GM11168 (cell line): ENCODE results near the gene RAB19.

ENCODE experiments used
- in situ Hi-C: fragments of 300-500 bp; cut with MboI; formaldehyde crosslinking; loops from one replicate; pipeline ENCODE4 v1.12.0; 2022; ENCODE audit warnings: low sequenced_read_pairs; ENCODE audit not compliant: unreplicated experiment

RAB19 gene, protein sequence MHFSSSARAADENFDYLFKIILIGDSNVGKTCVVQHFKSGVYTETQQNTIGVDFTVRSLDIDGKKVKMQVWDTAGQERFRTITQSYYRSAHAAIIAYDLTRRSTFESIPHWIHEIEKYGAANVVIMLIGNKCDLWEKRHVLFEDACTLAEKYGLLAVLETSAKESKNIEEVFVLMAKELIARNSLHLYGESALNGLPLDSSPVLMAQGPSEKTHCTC

DNA sequence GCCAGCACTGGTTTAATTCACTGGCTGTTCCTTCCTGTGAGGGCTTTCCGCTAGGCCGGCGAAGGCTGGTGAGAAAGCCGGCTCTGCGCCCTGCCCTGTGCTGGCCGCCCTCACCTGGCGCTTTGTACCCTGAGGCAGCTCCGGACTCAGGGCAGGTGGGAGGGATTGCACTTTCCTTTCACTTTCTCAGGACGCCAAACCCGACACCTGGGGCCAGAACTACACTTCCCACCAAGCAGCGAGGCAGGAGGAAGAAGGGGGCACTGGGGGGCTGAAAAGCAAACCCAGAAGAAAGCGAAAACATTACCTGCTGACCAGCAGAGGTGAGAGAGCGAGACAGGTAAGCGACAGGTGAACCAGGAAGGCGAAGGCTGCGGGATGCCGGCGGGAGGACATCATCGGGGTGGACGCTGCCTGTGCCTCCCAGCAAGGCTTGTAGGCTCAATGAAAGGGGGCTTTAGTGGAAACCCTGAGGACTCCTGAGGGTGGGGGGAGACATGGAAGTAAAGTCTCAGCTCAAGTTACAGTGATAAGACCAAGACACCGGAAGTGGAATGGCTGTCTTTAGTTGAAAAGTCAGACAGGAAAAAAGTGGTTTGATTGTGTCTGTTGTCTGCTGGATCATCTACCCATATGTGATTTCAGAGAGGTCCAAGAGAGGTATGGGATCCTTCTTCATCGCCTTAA lies at the start of gene RAB19:
Gene RAB19, plus strand, starts transcription at position 181 of the 687 bp plus-strand sequence. CDS start 3,589 bp downstream, outside the sequence.
- in situ Hi-C loops: no loop called here

DNA sequence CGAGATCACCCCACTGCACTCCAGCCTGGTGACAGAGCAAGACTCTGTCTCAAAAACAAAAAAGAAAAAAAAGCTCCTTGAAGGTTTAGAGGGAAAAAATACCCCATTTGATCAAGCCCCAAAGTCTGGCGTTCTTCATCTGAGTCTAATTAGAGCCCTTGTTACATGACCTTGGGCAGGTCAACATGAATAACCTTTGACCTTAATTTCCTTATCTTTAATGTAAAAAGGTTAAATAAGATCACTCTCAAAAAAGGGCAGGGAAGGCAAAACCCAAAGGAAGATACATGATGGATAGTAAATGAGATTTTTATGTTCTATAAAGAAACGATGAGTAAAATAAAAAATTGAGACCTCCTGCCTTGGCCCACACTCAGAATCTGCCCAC lies 45.8 kb upstream of the RAB19 start:
- in situ Hi-C loops: no loop called here

DNA sequence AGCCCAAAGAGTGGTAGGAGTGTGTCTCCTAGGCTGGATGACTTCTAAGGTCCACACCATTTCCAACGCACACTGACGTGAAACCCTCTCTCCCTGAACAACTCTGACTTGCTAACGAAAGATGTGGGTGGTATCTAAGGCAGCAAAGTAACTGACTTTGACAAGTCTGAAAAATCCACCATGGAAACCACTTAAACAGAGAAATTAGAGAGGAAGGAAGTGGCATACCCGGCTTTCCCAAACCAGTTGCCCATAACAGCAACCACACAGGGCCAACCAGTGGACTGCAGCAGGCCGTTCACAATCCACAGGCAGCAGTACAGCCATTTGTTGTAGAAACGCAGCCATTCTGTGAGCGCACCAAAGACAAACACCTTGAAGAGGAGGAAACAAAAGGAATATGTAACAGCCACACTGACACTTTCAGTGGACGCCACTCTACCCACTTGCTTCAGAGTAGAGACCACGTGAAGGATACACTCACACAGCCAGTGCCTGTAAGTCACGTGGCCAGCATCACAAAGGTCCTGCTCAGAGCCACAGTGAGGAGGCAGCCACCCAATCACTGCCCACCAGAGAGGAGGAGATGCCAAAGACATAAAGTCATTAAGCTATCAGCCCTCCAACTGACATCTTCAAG lies 45.3 kb upstream of the RAB19 start:
- in situ Hi-C loops: no loop called here

DNA sequence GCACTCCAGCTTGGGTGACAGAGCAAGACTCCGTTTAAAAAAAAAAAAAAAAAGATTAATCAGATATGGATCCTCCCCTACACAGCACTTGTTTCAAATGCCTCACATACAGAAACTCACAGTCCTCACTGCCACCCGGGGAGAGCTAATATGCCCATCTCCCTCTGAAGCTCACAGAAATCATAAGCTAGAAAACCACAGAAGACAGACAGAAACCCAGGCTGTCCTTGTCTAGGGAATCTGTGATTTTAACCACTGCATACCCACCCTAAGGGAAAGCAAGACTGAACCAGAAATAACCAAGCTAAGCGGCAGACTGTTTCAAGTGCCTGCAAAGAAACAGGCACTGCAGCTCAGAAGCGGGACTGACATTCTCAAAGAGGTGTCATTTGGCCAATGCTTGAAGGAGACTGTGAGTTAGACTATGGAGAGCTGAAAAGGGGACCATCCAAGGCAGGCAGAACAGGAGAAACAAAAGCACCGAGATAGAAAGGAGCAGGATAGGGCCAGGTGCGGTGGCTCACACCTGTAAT lies 43.1 kb upstream of the RAB19 start:
- in situ Hi-C loops: no loop called here

DNA sequence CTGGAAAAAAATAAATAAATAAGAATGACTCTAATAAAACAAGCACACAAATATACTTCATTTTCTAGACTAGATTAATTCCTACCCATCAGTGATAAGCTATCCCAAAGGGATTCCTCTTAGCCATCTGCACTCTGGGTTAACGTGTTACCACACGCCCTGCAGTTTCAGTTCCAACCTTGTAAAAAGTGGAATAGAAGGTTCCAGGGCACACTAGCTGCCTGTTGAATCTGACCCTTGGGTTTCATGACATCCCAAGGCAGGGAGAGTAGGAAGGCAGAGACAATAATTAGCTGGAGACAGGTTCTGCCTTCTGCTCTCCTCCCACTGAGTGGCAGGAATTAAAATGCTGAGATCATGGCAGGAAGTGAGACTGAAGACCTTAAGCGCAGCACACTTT lies 39.0 kb upstream of the RAB19 start:
- in situ Hi-C loops: no loop called here

DNA sequence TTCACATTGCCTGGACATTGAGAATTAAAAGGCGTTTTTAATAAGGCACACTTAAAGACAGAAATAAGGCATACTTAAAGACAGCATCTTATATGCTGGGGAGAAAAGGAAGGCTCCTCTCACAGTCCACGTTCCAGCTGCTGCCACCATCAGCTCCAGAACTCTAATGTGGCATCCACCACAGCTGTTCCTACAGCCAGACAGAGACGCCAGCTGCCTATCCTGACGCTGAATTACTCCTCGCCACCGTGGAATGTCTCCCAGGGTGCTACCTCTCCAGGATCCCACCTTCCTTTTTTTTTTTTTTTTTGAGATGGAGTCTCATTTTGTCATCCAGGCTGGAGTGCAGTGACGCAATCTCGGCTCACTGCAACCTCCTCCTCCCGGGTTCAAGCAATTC lies 36.3 kb upstream of the RAB19 start:
- in situ Hi-C loops: no loop called here

DNA sequence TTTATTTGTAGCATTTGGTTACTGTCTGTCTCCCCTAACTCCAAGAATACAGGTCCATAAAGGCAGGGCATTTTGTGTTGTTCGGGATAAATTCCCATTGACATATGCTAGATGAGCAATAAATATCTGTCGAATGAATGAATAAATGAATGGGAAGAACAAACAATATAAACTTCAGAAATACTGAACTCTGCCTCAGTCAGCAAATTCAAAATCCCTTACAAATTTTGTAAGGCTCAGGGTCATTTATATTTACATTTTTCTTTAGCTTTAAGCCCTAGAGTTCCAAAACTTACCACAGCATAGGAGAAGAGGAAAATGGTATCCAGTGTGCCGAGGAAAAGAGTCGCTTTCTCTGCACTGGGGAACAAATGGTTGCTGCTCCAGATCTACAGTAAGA lies 34.6 kb upstream of the RAB19 start:
- in situ Hi-C loops: no loop called here

DNA sequence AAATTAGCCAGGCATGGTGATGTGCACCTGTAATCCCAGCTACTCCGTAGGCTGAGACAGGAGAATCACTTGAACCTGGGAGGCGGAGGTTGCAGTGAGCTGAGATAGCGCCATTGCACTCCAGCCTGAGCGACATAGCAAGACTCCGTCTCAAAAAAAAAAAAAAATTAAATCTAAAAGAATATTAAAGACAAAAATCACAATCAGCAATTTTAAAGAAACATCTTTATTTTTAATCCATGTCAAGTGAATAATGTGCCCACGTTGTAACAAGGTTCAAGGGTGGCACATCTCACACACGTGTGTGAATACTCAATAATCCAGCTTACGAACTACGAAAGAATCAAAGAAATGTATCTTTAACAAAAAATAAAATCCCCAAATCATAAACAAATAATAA lies 28.5 kb upstream of the RAB19 start:
- in situ Hi-C loops: no loop called here

DNA sequence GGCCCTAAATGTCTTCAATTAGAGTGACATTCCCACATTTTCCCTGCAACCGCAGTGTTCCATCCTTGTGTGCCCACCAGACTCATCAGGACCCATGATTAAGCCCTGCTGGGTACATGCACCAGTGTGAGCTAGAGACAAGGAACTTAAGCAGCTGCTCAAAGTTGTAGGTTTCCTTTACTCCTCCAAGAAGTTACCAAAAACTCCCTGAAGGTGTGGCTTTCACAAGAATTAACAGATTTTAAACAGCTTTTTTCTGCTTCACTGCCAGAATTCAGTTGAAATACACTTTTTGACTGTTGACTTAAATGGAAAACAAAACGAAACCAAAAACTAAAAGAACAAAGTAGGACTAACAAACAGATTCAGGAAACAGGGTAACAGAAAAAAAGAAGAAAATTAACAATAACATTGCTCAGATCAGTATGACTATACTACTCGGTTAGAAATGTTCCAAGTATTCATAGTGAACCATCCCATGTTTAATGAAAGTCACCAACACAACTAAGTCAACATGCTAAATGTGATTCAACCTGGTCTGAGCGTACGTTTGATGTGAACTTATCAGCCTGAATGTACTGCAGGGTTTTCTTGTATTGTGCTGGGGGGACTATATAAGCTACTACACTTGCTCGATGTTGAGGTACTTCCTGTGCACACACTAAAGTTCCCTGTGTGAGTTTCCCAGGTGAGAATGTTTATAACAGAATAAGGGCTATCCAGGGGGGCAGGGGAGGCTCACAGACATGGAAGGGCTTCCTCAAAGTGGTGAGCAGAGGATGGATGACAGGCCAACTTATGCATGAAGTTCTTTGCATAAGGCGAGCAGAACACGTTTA lies 27.7 kb upstream of the RAB19 start:
- in situ Hi-C loops: no loop called here

DNA sequence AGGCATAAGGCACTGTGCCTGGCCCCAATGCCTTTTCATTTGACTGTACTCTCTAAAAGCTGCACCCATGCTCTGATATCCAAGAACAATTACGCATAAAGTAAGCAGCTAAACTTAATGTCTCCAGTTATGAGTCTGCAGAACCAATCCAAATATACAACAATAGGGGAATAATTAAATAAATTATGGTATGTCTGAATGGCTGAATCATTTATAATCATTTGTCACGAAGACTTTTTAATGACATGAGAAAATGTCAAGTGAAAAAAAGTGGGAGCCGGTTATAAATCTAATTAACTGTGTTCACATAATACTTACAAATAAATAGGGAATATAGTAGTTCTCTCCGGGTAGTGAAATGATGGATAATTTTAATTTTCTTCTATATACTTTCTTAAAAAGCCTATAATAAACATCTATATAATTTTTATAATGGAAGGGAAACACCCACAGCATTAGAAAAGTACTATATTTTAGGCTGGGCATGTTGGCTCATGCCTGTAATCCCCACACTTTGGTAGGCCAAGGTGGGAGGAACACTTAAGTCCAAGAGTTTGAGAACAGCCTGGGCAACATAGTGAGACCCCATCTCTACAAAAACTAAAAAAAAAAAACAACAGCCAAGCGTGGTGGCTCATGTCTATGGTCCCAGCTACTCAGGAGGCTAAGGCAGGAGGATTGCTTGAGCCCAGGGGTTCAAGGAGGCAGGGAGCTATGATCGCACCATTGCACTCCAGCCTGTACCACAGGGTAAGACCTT lies 19.7 kb upstream of the RAB19 start:
- in situ Hi-C loops: no loop called here

DNA sequence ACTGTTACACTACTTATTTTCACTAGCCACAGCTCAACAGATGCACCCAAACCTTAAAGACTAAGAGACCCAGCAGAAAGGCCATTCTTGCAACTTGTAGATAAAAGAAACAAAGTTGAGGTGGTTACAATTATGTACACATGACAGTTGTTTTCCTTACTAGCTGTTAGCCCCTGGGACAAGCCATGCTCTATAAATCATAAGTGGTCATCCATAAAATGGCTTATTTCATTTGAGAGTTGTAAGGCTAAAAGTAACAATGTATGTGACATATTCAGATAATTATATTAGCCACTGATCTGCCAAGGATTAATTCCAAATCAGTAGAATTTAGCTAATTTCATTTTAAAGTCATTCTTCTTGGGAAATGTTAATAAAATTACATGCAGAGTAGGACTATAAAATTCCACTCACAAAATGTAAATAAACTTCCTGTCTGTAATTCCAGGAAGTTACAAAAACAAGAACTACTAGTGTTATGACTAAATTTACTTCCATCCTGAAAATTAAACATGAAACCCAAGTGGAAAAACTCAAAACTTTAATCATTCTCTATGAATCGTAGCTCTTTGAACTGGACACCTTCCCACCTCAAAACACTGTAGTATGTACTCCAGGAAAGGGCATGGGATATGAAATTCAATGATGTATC lies 18.8 kb upstream of the RAB19 start:
- in situ Hi-C loops: no loop called here

DNA sequence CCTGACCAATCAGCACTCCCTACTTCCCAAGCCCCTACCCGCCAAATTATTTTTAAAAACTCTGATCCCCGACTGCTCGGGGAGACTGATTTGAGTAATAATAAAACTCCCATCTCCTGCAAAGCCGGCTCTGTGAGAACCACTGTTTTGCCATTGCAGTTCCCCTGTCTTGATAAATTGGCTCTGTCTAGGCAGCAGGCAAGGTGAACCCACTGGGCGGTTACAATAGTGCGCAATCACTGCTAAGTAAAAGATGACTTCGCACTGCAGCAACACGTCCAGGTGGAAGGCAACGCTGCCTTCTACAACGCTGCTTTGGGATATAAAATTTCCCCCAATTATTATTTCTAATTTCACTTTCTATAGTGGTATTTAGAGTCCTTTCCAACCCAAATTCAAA lies 14.4 kb upstream of the RAB19 start:
- in situ Hi-C loops: no loop called here

DNA sequence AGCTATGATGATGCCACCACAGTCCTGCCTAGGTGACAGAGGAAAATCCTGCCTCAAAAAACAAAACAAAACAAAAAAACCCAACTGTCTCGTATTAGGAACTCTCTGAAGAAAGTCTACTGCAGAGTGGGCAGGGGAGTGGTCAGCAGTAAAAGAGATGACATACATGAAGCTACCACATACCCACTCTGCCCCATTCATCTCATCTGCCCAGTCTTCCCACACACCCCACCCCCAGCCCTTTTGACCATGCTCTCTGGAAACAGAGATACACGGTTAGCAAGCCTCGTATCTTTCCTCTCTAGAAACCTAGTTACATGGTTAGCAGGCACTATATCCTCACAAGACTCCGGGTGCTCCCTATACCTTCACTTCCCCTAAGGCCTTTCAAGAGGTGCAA lies 13.8 kb upstream of the RAB19 start:
- in situ Hi-C loops: no loop called here

DNA sequence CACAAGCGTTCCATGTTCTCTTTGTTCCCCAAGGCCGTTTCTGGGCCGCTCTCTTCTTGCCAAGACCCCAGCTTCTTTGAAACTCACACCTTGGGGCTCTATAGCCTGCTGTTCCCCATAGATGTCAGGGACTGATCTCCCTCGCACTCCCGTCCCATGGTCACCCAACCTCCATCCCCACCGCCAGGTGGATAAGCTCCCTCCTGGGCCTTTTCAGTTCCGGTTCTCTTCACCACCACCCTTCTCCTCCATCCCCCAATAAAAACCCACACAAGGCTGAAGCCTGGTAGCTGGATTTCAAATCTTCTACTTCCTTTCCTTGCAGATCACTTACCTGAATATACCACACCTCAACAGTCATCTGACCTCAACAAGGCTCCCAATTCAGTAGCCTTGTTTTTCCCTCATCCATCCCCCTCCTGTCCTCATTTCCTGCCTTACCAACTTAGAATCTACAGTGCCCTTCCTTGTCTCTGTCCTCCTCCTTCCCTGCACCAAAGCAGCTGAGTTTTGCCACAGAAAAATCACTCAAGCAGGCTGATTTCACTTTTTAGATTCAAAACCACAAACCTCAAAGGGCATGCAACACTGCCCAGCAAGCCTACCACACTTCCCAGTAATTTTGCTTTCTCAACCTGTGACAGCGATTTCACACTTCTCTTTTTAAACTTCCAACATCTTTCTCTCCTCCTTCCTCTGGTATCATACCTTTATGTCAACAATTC lies 13.2 kb upstream of the RAB19 start:
- in situ Hi-C loops: no loop called here

DNA sequence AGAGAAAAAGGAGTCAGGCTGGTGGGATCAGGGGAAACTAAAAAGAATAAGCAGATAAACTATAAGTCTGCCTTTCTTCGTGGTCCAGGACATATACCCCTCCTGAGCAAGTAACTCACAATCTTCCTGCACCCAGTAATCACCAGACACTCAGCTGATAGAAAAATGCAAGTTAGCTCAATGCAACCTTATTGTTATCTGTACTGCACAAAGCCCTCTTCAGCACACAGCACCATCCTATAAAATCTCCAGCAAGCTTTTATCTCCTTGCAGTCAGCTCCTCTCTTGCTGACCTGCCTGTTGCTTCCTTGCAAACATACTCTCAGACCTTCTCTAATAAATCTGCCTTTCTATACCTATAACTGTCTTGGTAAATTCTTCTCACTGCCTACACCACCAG lies 12.2 kb upstream of the RAB19 start:
- in situ Hi-C loops: no loop called here

DNA sequence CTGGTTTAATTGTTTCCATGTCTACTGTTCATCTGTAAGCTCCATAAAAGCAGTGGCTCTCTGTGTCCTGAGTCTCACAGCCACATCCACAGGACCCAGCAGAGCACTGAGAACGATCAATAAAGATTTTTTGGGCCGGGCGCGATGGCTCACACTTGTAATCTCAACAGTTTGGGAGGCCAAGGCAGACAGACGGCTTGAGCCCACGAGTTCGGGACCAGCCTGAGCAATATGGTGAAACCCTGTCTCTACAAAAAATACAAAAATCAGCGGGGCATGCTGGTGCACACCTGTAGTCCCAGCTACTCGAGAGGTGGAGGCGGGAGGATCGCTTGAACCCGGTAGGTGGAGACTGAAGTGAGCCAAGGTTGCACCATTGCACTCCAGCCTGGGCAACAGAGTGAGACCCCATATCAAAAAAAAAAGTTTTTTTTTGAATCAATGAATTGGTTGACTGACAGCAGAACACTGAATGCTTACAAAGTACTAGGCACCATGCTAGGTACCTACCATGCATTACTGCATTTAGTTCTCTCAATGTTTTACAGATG lies 10.0 kb upstream of the RAB19 start:
- in situ Hi-C loops: no loop called here

DNA sequence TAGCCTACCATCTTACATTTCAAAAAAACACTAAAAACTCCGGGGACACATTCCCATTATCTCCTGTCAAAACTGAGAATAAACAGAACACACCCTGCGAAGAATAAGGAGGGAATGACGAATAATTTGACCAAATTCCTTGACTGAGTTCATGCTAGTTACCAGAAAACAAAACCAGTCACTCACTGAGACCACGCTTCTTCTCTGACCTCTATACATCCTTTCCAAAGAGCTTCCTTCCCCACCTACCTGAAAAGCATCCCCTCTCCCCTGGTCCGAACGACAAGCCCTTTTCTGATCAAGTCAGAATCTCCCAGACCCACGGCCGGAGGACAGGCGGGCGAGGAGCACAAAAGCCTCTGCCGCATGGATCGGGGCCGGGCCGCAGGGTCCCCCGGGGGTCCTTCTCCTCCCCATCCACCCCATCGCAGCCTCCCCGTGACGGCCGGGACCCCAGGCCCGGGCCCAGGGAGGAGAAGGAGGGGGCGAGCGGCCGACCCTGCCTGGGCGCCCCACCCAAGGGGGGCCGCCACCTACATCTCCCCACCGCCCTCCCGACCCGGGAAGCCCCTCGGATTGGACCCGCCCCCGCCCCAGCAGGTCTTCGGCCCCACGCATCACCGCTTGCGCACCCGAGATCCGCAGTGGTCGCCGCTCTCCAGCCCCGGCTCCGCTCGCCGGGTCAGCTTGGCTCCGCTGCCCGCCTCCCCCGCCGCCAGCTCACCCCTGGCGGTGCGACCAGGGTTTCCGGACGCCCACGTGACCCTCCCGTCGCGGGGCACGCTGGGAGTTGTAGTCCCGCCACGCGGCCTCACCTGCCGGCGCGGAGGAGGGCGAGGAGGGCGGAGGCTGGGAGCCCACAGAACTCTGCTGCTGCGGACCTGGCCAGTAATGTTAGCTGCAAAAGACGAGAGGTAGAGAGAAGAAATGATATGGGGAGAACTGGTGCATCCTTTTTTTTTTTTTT lies 5.8 kb upstream of the RAB19 start, which contains the start of gene SLC37A3:
Gene SLC37A3, minus strand, starts transcription at position 747 of the 967 bp plus-strand sequence. CDS start 16,004 bp downstream, outside the sequence.
- in situ Hi-C loops: no loop called here
